Osteoblast (primary cell): ENCODE measurements around the gene CDC37L1. TPM values are rescaled to one million over a fixed set of nuclear protein-coding genes. Genes with fewer than 3 reads are reported as not detected.

Experiments
- DNase-seq: peaks from one replicate; pipeline ENCODE4 v3.0.0; 2011; ENCODE audit warnings: low spot score, mixed read lengths; ENCODE audit not compliant: insufficient read length; ENCODE audit errors: missing footprints
- H2AFZ ChIP-seq: 2 replicates; pipeline ENCODE4 v1.6.0; 2011; ENCODE audit warnings: mild to moderate bottlenecking, low read length
- H3K27ac ChIP-seq: 2 replicates; pipeline ENCODE4 v1.5.1; 2011; ENCODE audit warnings: mild to moderate bottlenecking, low read depth, low read length, moderate library complexity
- H3K27me3 ChIP-seq: 2 replicates; pipeline ENCODE4 v1.6.0; 2012; ENCODE audit warnings: mild to moderate bottlenecking, control low read depth, inconsistent platforms, low read length, moderate library complexity; ENCODE audit not compliant: insufficient read depth
- H3K36me3 ChIP-seq: 2 replicates; pipeline ENCODE4 v1.5.1; 2011; ENCODE audit warnings: mild to moderate bottlenecking, low read length, control low read depth, moderate library complexity; ENCODE audit not compliant: insufficient read depth
- H3K4me1 ChIP-seq: 2 replicates; pipeline ENCODE4 v1.5.1; 2011; ENCODE audit warnings: mild to moderate bottlenecking, low read length, control low read depth, moderate library complexity; ENCODE audit not compliant: insufficient read depth
- H3K4me2 ChIP-seq: 2 replicates; pipeline ENCODE4 v1.6.0; 2011; ENCODE audit warnings: mild to moderate bottlenecking, low read length; ENCODE audit not compliant: insufficient read depth
- H3K4me3 ChIP-seq: fragments of 200-600 bp; sonication (generic); 3 replicates; pipeline ENCODE4 v1.5.1; 2012; ENCODE audit warnings: mild to moderate bottlenecking, low read length, inconsistent platforms; ENCODE audit not compliant: insufficient read depth
- H3K79me2 ChIP-seq: 2 replicates; pipeline ENCODE4 v1.6.0; 2012; ENCODE audit warnings: mild to moderate bottlenecking, low read length, control low read depth, inconsistent platforms; ENCODE audit not compliant: insufficient read depth
- H3K9me3 ChIP-seq: 2 replicates; pipeline ENCODE4 v1.5.1; 2011; ENCODE audit warnings: low read depth, low read length, control low read depth
- H4K20me1 ChIP-seq: 2 replicates; pipeline ENCODE4 v1.6.0; 2012; ENCODE audit warnings: mild to moderate bottlenecking, low read length, control low read depth; ENCODE audit not compliant: insufficient read depth
- total RNA-seq: library from RNA; depleted of rRNA; stranded (reverse); fragments of >200 nt; gene quantifications from 2 replicates; pipeline ENCODE4 v1.2.3, GENCODE V29; 2012
- TF ChIP-seq, protein P1 (sequence below): IDR thresholded peaks from 2 replicates; pipeline ENCODE4 v1.5.1; 2011; ENCODE audit warnings: mild to moderate bottlenecking, low read depth, low read length, moderate library complexity; ENCODE audit errors: extremely low read depth

CDC37L1 gene
- total RNA-seq, 1 donor, result 29.3 TPM

GRCh38 chr9:4721736-4722135 lies 42.4 kb downstream of the CDC37L1 start:
- no peaks in the 10 kb centered on the region for H3K4me1 ChIP-seq
- TF ChIP-seq, protein P1, sequence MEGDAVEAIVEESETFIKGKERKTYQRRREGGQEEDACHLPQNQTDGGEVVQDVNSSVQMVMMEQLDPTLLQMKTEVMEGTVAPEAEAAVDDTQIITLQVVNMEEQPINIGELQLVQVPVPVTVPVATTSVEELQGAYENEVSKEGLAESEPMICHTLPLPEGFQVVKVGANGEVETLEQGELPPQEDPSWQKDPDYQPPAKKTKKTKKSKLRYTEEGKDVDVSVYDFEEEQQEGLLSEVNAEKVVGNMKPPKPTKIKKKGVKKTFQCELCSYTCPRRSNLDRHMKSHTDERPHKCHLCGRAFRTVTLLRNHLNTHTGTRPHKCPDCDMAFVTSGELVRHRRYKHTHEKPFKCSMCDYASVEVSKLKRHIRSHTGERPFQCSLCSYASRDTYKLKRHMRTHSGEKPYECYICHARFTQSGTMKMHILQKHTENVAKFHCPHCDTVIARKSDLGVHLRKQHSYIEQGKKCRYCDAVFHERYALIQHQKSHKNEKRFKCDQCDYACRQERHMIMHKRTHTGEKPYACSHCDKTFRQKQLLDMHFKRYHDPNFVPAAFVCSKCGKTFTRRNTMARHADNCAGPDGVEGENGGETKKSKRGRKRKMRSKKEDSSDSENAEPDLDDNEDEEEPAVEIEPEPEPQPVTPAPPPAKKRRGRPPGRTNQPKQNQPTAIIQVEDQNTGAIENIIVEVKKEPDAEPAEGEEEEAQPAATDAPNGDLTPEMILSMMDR, result no peak
- DNase-seq, result no peak
- no peak overlapping the region for H3K4me2 ChIP-seq
- H3K9me3 ChIP-seq, result no peaks in the 10 kb centered on the region
- H3K27ac ChIP-seq, result no peak overlapping the region
- no peaks in the 10 kb centered on the region for H3K27me3 ChIP-seq
- no peak overlapping the region for H2AFZ ChIP-seq
- H3K79me2 ChIP-seq, result no peaks in the 10 kb centered on the region
- peaks cover 4% of the 10 kb centered on the region for H4K20me1 ChIP-seq
- no peak overlapping the region for H3K4me3 ChIP-seq
- H3K36me3 ChIP-seq, result peaks cover 22% of the 10 kb centered on the region

- H3K27me3 ChIP-seq, result no peaks in the 10 kb centered on the region
- peaks cover 4% of the 10 kb centered on the region for H4K20me1 ChIP-seq
- DNase-seq, result no peak
- TF ChIP-seq, protein P1, result no peak
- no peak overlapping the region for H2AFZ ChIP-seq
- H3K79me2 ChIP-seq, result peaks cover 13% of the 10 kb centered on the region
- H3K4me2 ChIP-seq, result no peak overlapping the region
- H3K27ac ChIP-seq, result no peak overlapping the region
- H3K4me3 ChIP-seq, result no peak overlapping the region
- no peaks in the 10 kb centered on the region for H3K9me3 ChIP-seq
- no peaks in the 10 kb centered on the region for H3K4me1 ChIP-seq
- H3K36me3 ChIP-seq, result no peaks in the 10 kb centered on the region
Observed at GRCh38 chr9:4725706-4726442, 46.5 kb downstream of the CDC37L1 start.

GRCh38 chr9:4727593-4727992 lies 48.2 kb downstream of the CDC37L1 start:
- Histone ChIP-seq H3K27ac (no peak overlapping the region), H3K27me3 (no peaks in the 10 kb centered on the region), H3K9me3 (no peaks in the 10 kb centered on the region), H2AFZ (no peak overlapping the region), H3K4me1 (no peaks in the 10 kb centered on the region), H3K79me2 (peaks cover 23% of the 10 kb centered on the region), H3K36me3 (no peaks in the 10 kb centered on the region), H3K4me3 (no peak overlapping the region), H3K4me2 (no peak overlapping the region), H4K20me1 (peaks cover 7% of the 10 kb centered on the region)
- TF ChIP-seq, protein P1, result no peak
- no peak for DNase-seq

DNA sequence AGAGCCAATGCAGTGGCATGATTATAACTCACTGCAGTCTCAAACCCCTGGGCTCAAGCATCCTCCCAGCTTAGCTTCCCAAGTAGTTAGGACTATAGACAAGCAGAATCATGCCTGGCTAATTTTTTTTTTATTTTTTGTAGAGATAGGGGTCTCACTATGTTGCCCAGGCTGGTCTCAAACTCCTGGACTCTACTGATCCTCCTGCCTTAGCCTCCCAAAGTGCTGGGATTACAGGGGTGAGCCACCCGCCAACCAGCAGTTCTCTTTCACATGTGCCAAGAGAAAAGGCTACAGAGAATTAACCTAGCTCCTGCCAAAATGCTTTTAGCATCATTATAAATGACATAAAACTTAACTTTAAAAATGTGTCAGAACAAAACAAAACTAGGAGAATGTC lies 53.5 kb downstream of the CDC37L1 start:
- Histone ChIP-seq H3K4me2 (no peak overlapping the region), H3K36me3 (no peaks in the 10 kb centered on the region), H3K9me3 (no peaks in the 10 kb centered on the region), H2AFZ (no peak overlapping the region), H3K79me2 (peaks cover 58% of the 10 kb centered on the region), H4K20me1 (peaks cover 13% of the 10 kb centered on the region), H3K4me1 (no peaks in the 10 kb centered on the region), H3K4me3 (no peak overlapping the region), H3K27me3 (no peaks in the 10 kb centered on the region), H3K27ac (no peak overlapping the region)
- TF ChIP-seq, protein P1, result no peak
- no peak for DNase-seq
